Effector CD4-positive, alpha-beta T cell (primary cell): ENCODE measurements around the gene EN2.

ENCODE experiments used
- DNase-seq: peaks from one replicate; pipeline ENCODE4 v3.0.0-alpha.2; 2020

Gene EN2

DNA sequence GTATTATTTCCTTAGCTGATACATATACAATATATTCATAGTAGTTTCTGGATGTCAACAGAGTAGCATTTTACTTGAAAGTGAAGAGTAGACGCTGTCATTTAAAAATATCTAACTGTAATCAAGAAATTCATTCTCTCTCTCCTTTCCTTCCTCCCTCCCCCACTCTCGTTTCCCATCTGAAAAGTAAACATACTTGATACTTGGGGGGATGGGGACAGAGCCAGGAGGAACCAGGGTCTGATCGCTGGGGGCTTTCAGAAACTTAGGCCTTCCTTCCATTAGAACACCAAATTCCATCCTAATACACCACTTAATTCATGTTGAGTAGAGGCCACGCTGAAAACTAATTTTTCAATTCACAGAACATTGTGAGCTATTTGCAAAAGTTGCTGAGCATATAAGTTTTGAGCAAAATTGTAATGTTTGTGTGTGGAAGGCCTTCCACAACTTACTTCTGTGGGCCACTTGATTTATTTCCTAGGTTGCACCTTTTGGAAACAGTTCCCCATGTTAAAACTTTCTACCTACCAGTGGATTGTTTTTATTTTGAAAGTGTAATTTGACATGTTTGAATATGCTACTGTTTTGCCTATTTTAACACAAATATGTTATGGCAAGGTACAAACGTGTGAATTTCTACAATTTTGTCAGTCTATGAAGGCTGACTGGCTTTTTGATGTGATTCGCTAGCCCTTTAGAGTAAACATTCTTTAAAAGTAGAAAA is 53.2 kb downstream of the EN2 start:
- DNase-seq = no peak

DNA sequence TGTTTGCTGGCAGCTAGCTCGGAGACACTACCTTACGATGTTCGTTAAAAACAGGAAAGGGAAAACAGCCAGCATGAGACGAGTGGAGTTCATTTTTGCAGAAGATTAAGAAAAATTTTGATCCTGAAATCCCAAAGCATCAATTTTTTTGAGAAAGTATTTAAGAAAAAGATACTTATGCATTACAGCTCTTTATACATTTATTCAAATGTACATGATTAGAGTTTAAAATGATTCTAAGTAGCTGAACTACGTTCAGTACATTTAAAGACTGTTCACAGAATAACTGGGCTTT is 53.7 kb downstream of the EN2 start:
- no peak for DNase-seq

DNA sequence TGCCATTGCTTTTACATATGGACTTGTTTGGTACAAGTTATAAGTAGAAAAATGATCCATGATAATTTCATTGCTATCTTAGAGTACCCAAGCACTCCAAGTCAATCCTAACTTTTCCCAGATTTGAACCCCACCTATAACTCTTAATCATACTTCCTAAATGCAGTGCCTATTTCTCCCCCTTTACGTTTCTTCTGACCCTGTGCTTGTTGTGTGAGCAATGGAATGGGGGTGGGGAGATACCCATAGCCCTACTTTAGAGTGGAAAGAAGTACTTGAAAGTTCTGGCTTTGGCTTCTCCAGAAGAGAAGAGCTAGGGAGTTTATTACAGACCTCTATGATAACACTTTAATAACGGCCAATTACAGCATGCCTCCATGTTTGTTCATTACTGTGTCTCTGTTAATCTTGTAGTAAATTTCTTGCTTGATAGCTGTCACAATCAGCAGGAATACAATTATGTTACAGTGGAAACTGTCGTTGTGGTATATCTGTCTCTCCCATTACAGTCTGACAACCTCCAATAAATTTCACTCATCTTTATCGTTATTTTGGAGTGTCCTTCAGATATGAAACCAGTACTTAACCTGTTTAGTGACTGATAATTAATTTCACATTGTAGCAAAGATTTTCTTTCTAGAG is 54.4 kb downstream of the EN2 start:
- DNase-seq = no peak

DNA sequence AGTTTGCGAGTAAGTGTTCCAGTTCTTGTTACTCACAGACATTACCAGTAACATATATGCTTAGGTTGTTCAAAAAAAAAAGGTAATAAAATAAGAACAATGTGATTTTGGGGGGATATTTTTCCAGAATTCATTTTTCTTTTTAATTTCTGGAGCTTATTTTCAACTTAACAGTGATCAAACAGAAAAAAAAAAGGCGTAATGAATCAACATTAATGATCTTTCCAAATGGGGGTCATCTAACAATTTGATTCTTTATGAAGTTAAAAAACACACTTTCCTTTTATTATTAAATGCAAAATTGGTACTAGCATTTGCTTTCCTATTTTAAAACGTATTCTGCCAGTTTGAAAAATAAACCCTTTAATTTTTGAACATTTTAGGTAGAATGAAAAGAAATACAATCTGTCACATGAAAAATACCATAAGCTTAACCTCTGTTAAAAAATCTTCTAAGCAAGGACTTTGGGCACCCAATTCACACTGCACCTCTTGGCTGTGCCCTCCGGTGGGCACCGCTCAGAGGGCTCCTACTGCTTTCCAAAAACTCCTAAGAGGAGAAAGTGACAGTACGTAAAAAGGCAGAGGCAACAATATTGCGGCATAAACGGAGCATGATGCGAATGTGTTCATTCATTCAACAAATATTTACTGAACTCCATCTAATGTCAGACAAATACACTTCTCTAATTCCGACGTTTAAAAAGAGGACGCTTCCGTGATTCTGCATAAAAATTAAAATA is 55.8 kb downstream of the EN2 start:
- no peak for DNase-seq

DNA sequence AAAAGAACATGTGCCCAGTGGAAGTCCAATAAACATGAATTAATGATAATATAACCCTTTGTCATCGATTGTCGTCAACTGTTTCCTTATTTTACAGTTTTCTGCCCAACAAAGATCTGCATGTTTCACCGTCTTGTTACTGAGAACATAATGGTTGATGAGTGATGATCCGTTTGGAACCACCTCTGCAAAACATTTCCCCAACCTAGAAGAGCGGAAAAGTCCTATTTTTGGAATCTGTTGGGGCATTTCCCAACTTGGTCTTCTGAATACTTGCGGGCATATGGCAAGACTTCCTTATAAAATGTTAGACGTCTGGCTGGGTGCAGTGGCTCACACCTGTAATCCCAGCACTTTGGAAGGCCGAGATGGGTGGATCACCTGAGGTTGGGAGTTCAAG is 56.4 kb downstream of the EN2 start:
- DNase-seq = no peak
